Ishikawa (cell line): ENCODE measurements around the gene ADARB1.

Source experiments
- CEBPB ChIP-seq: IDR thresholded peaks from 2 replicates; pipeline ENCODE4 v1.6.1; 2012
- CREB1 ChIP-seq: IDR thresholded peaks from 2 replicates; pipeline ENCODE4 v1.6.1; 2012; ENCODE audit warnings: low read depth
- EGR1 ChIP-seq: IDR thresholded peaks from 2 replicates; pipeline ENCODE4 v1.6.1; 2012
- TAF1 ChIP-seq: IDR thresholded peaks from 2 replicates; pipeline ENCODE4 v1.6.1; 2012; ENCODE audit warnings: low read depth, mild to moderate bottlenecking
- YY1 ChIP-seq: IDR thresholded peaks from 2 replicates; pipeline ENCODE4 v1.6.1; 2012; ENCODE audit warnings: low read depth
- TF ChIP-seq, protein P1 (sequence below): IDR thresholded peaks from 2 replicates; pipeline ENCODE4 v1.6.1; 2012; ENCODE audit warnings: low read depth, mild to moderate bottlenecking

DNA sequence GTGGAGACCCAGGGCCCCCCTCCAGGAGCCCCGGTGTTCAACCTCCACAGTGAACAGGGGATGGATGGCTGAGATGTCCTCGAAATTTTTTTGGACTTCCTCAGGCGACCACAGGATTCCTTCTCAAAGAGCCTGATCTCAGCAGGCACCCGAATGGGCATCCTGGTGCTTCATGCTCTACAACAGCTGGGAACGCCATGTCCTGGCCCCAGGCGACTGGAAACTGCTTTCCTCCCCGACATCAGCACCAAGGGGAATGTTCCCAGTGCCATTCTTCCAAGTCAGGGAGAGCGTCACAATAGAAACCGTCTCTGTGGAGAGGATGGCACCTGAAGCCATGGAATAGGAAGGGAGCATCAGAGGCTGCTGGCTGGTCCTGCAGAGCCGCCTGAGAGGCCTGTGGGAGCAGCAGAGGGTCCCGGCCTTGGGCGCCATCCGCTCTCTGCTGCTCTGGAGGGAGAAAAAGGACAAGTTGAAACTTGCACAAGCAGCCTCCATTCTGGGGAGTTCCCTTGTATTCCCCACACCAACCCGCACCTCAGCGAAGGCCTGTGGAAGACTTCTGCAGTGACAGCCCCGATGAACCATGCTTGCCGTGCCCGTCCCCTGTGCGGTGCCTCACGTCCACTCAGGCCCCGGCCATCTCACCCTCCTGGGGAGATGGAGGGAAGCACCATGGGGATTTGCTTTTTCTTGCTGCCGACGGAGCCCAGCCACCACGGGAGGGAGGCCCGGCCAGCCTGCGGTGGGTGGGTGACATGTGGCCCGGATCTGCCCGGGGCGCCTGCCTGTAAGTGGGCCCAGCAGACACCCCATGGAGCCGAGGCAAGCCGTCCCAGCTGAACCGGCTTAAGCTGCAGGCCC, 2.3 kb upstream of the ADARB1 start:
- TF ChIP-seq TAF1 (no peak), YY1 (no peak), EGR1 (no peak), CEBPB (no peak), CREB1 (no peak)
- TF ChIP-seq, protein P1, sequence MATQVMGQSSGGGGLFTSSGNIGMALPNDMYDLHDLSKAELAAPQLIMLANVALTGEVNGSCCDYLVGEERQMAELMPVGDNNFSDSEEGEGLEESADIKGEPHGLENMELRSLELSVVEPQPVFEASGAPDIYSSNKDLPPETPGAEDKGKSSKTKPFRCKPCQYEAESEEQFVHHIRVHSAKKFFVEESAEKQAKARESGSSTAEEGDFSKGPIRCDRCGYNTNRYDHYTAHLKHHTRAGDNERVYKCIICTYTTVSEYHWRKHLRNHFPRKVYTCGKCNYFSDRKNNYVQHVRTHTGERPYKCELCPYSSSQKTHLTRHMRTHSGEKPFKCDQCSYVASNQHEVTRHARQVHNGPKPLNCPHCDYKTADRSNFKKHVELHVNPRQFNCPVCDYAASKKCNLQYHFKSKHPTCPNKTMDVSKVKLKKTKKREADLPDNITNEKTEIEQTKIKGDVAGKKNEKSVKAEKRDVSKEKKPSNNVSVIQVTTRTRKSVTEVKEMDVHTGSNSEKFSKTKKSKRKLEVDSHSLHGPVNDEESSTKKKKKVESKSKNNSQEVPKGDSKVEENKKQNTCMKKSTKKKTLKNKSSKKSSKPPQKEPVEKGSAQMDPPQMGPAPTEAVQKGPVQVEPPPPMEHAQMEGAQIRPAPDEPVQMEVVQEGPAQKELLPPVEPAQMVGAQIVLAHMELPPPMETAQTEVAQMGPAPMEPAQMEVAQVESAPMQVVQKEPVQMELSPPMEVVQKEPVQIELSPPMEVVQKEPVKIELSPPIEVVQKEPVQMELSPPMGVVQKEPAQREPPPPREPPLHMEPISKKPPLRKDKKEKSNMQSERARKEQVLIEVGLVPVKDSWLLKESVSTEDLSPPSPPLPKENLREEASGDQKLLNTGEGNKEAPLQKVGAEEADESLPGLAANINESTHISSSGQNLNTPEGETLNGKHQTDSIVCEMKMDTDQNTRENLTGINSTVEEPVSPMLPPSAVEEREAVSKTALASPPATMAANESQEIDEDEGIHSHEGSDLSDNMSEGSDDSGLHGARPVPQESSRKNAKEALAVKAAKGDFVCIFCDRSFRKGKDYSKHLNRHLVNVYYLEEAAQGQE = no peak
